ENCODE measurements around the gene KRTAP4-9.
"Not testable (repeated sequence)": the region's sequence is repeated elsewhere in the genome, so short reads cannot be mapped to it uniquely, and the experiment has no call there.

Gene KRTAP4-9

GRCh38 chr17:41061964-41062363 is 43.2 kb upstream of the KRTAP4-9 start:
- Histone ChIP-seq H3K4ac (ENCODE audit: low read depth, low read length) (no peak overlapping the region), H3K36me3 (ENCODE audit: control insufficient read depth, insufficient read depth, low read length) (no peaks in the 10 kb centered on the region), H2BK15ac (replicated peaks; ENCODE audit: low read depth) (no peak overlapping the region), H3K18ac (ENCODE audit: low read length) (no peak overlapping the region), H2BK5ac (ENCODE audit: low read length) (no peak overlapping the region), H4K5ac (ENCODE audit: low read length) (no peak overlapping the region), H2BK120ac (ENCODE audit: low read depth, low read length) (no peak overlapping the region), H3K4me2 (ENCODE audit: low read length) (no peak overlapping the region), H2AK5ac (ENCODE audit: low read length) (no peak overlapping the region), H3K4me1 (ENCODE audit: control insufficient read depth, low read depth, low read length) (no peaks in the 10 kb centered on the region), H3K9ac (ENCODE audit: low read length) (no peak overlapping the region), H3K56ac (ENCODE audit: low read length) (no peak overlapping the region), H3K79me1 (ENCODE audit: low read length) (no peaks in the 10 kb centered on the region), H3K27ac (ENCODE audit: low read depth, low read length) (no peak overlapping the region), H3K79me2 (ENCODE audit: control insufficient read depth, insufficient read depth, low read length) (no peaks in the 10 kb centered on the region), H4K8ac (ENCODE audit: low read depth, low read length) (no peak overlapping the region), H3K27me3 (ENCODE audit: insufficient read depth, low read length, poor library complexity) (no peaks in the 10 kb centered on the region), H3K23ac (ENCODE audit: low read length) (no peak overlapping the region), H3K4me3 (ENCODE audit: low read length) (no peak overlapping the region)
- WGBS (ENCODE audit: extremely low coverage, insufficient coverage, low lambda C conversion rate) = 100% methylated on average over 1 of the region's 1 CpG
- DNase-seq = peak; percentile 10

GRCh38 chr17:41063449-41063848 is 41.7 kb upstream of the KRTAP4-9 start:
- DNase-seq = no peak
- Histone ChIP-seq H3K4ac (ENCODE audit: low read depth, low read length) (no peak overlapping the region), H3K4me3 (ENCODE audit: low read length) (no peak overlapping the region), H3K27me3 (ENCODE audit: insufficient read depth, low read length, poor library complexity) (no peaks in the 10 kb centered on the region), H3K56ac (ENCODE audit: low read length) (no peak overlapping the region), H3K23ac (ENCODE audit: low read length) (no peak overlapping the region), H4K8ac (ENCODE audit: low read depth, low read length) (no peak overlapping the region), H3K4me2 (ENCODE audit: low read length) (no peak overlapping the region), H4K5ac (ENCODE audit: low read length) (no peak overlapping the region), H3K36me3 (ENCODE audit: control insufficient read depth, insufficient read depth, low read length) (no peaks in the 10 kb centered on the region), H3K18ac (ENCODE audit: low read length) (no peak overlapping the region), H3K79me1 (ENCODE audit: low read length) (no peaks in the 10 kb centered on the region), H3K4me1 (ENCODE audit: control insufficient read depth, low read depth, low read length) (no peaks in the 10 kb centered on the region), H2BK5ac (ENCODE audit: low read length) (no peak overlapping the region), H3K9ac (ENCODE audit: low read length) (no peak overlapping the region), H3K27ac (ENCODE audit: low read depth, low read length) (no peak overlapping the region), H2BK15ac (replicated peaks; ENCODE audit: low read depth) (no peak overlapping the region), H2AK5ac (ENCODE audit: low read length) (no peak overlapping the region), H3K79me2 (ENCODE audit: control insufficient read depth, insufficient read depth, low read length) (no peaks in the 10 kb centered on the region), H2BK120ac (ENCODE audit: low read depth, low read length) (no peak overlapping the region)
- WGBS (ENCODE audit: extremely low coverage, insufficient coverage, low lambda C conversion rate) = no CpG with 5 or more reads among the region's 4 CpGs

- Histone ChIP-seq H3K79me2 (ENCODE audit: control insufficient read depth, insufficient read depth, low read length) (no peaks in the 10 kb centered on the region), H3K23ac (ENCODE audit: low read length) (no peak overlapping the region), H3K36me3 (ENCODE audit: control insufficient read depth, insufficient read depth, low read length) (no peaks in the 10 kb centered on the region), H3K4me1 (ENCODE audit: control insufficient read depth, low read depth, low read length) (no peaks in the 10 kb centered on the region), H2BK5ac (ENCODE audit: low read length) (no peak overlapping the region), H3K18ac (ENCODE audit: low read length) (no peak overlapping the region), H3K9ac (ENCODE audit: low read length) (no peak overlapping the region), H3K27me3 (ENCODE audit: insufficient read depth, low read length, poor library complexity) (no peaks in the 10 kb centered on the region), H2BK120ac (ENCODE audit: low read depth, low read length) (no peak overlapping the region), H3K56ac (ENCODE audit: low read length) (no peak overlapping the region), H3K4ac (ENCODE audit: low read depth, low read length) (no peak overlapping the region), H3K4me2 (ENCODE audit: low read length) (no peak overlapping the region), H2AK5ac (ENCODE audit: low read length) (no peak overlapping the region), H3K79me1 (ENCODE audit: low read length) (no peaks in the 10 kb centered on the region), H2BK15ac (replicated peaks; ENCODE audit: low read depth) (no peak overlapping the region), H4K5ac (ENCODE audit: low read length) (no peak overlapping the region), H4K8ac (ENCODE audit: low read depth, low read length) (no peak overlapping the region), H3K27ac (ENCODE audit: low read depth, low read length) (no peak overlapping the region), H3K4me3 (ENCODE audit: low read length) (no peak overlapping the region)
- DNase-seq = no peak
- no CpG with 5 or more reads among the region's 1 CpG for WGBS (ENCODE audit: extremely low coverage, insufficient coverage, low lambda C conversion rate)
Measured at GRCh38 chr17:41064301-41064700, 40.9 kb upstream of the KRTAP4-9 start.

GRCh38 chr17:41065016-41065689 is 40.0 kb upstream of the KRTAP4-9 start:
- not testable (repeated sequence) for H4K8ac ChIP-seq (ENCODE audit: low read depth, low read length); H3K4ac ChIP-seq (ENCODE audit: low read depth, low read length); H3K79me1 ChIP-seq (ENCODE audit: low read length); H3K27ac ChIP-seq (ENCODE audit: low read depth, low read length); H3K23ac ChIP-seq (ENCODE audit: low read length); H3K56ac ChIP-seq (ENCODE audit: low read length); H2BK5ac ChIP-seq (ENCODE audit: low read length); H4K5ac ChIP-seq (ENCODE audit: low read length); H3K4me3 ChIP-seq (ENCODE audit: low read length); DNase-seq; H3K36me3 ChIP-seq (ENCODE audit: control insufficient read depth, insufficient read depth, low read length); H2BK15ac ChIP-seq (replicated peaks; ENCODE audit: low read depth); H3K4me1 ChIP-seq (ENCODE audit: control insufficient read depth, low read depth, low read length); H3K9ac ChIP-seq (ENCODE audit: low read length); H2BK120ac ChIP-seq (ENCODE audit: low read depth, low read length); H3K79me2 ChIP-seq (ENCODE audit: control insufficient read depth, insufficient read depth, low read length); H2AK5ac ChIP-seq (ENCODE audit: low read length); H3K27me3 ChIP-seq (ENCODE audit: insufficient read depth, low read length, poor library complexity); H3K18ac ChIP-seq (ENCODE audit: low read length); H3K4me2 ChIP-seq (ENCODE audit: low read length)
- no CpG with 5 or more reads among the region's 16 CpGs for WGBS (ENCODE audit: extremely low coverage, insufficient coverage, low lambda C conversion rate)

- Histone ChIP-seq H3K9ac (ENCODE audit: low read length) (no peak within 1 kb of the TSS), H3K36me3 (ENCODE audit: control insufficient read depth, insufficient read depth, low read length) (no peaks in the 10 kb centered on the region), H3K23ac (ENCODE audit: low read length) (no peak within 1 kb of the TSS), H2BK15ac (replicated peaks; ENCODE audit: low read depth) (no peak within 1 kb of the TSS), H2BK120ac (ENCODE audit: low read depth, low read length) (no peak within 1 kb of the TSS), H4K8ac (ENCODE audit: low read depth, low read length) (no peak within 1 kb of the TSS), H4K5ac (ENCODE audit: low read length) (no peak within 1 kb of the TSS), H2BK5ac (ENCODE audit: low read length) (no peak within 1 kb of the TSS), H3K18ac (ENCODE audit: low read length) (no peak within 1 kb of the TSS), H3K4me2 (ENCODE audit: low read length) (no peak within 1 kb of the TSS), H3K4ac (ENCODE audit: low read depth, low read length) (no peak within 1 kb of the TSS), H3K27ac (ENCODE audit: low read depth, low read length) (no peak within 1 kb of the TSS), H3K79me1 (ENCODE audit: low read length) (no peaks in the 10 kb centered on the region), H3K4me3 (ENCODE audit: low read length) (no peak within 1 kb of the TSS), H3K27me3 (ENCODE audit: insufficient read depth, low read length, poor library complexity) (no peaks in the 10 kb centered on the region), H3K56ac (ENCODE audit: low read length) (no peak within 1 kb of the TSS), H3K79me2 (ENCODE audit: control insufficient read depth, insufficient read depth, low read length) (no peaks in the 10 kb centered on the region), H3K4me1 (ENCODE audit: control insufficient read depth, low read depth, low read length) (no peaks in the 10 kb centered on the region), H2AK5ac (ENCODE audit: low read length) (no peak within 1 kb of the TSS)
- no peak for DNase-seq
- no CpG with 5 or more reads among the region's 6 CpGs for WGBS (ENCODE audit: extremely low coverage, insufficient coverage, low lambda C conversion rate)
Measured at GRCh38 chr17:41065829-41066624, 39.2 kb upstream of the KRTAP4-9 start, which contains the start of gene KRTAP2-4. KRTAP2-4 (minus strand) TSS chr17:41065879; CDS start chr17:41065845, 34 bp downstream.

Measured in mesendoderm (in vitro differentiated cells).